ENCODE measurements around the gene PCBP2.

DNA sequence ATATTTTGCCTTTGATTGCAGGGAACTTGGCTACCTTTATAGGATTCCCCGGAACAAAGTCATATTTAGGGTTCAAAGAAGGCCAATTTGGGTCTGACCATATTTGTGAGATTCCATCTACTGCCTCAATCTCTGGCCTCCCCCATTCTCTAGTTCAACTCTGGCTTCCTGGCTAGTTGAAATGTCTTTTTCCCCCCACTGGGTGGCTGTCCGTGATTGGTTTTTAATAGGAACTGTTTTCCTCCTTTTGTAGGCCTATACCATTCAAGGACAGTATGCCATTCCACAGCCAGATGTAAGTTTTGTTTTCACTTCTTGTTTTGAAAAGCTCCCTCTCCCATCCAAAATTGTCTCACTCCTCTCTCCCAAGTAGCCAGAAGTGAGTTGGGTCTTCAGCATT lies 13.8 kb downstream of the PCBP2 start:
- TF ChIP-seq EZH2phosphoT487 (IDR thresholded peaks at IDR 0.05; ENCODE audit: borderline replicate concordance, low read depth) (no peak), RFX5 (IDR thresholded peaks at IDR 0.05; ENCODE audit: low read length) (no peak), TCF12 (IDR thresholded peaks at IDR 0.05) (no peak), SMC3 (IDR thresholded peaks at IDR 0.05; ENCODE audit: low read depth, low read length) (no peak), NFIC (IDR thresholded peaks at IDR 0.05; ENCODE audit: borderline replicate concordance) (no peak)
- TF ChIP-seq, protein P1, sequence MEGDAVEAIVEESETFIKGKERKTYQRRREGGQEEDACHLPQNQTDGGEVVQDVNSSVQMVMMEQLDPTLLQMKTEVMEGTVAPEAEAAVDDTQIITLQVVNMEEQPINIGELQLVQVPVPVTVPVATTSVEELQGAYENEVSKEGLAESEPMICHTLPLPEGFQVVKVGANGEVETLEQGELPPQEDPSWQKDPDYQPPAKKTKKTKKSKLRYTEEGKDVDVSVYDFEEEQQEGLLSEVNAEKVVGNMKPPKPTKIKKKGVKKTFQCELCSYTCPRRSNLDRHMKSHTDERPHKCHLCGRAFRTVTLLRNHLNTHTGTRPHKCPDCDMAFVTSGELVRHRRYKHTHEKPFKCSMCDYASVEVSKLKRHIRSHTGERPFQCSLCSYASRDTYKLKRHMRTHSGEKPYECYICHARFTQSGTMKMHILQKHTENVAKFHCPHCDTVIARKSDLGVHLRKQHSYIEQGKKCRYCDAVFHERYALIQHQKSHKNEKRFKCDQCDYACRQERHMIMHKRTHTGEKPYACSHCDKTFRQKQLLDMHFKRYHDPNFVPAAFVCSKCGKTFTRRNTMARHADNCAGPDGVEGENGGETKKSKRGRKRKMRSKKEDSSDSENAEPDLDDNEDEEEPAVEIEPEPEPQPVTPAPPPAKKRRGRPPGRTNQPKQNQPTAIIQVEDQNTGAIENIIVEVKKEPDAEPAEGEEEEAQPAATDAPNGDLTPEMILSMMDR (IDR thresholded peaks at IDR 0.05) = no peak
- TF ChIP-seq, protein P2, sequence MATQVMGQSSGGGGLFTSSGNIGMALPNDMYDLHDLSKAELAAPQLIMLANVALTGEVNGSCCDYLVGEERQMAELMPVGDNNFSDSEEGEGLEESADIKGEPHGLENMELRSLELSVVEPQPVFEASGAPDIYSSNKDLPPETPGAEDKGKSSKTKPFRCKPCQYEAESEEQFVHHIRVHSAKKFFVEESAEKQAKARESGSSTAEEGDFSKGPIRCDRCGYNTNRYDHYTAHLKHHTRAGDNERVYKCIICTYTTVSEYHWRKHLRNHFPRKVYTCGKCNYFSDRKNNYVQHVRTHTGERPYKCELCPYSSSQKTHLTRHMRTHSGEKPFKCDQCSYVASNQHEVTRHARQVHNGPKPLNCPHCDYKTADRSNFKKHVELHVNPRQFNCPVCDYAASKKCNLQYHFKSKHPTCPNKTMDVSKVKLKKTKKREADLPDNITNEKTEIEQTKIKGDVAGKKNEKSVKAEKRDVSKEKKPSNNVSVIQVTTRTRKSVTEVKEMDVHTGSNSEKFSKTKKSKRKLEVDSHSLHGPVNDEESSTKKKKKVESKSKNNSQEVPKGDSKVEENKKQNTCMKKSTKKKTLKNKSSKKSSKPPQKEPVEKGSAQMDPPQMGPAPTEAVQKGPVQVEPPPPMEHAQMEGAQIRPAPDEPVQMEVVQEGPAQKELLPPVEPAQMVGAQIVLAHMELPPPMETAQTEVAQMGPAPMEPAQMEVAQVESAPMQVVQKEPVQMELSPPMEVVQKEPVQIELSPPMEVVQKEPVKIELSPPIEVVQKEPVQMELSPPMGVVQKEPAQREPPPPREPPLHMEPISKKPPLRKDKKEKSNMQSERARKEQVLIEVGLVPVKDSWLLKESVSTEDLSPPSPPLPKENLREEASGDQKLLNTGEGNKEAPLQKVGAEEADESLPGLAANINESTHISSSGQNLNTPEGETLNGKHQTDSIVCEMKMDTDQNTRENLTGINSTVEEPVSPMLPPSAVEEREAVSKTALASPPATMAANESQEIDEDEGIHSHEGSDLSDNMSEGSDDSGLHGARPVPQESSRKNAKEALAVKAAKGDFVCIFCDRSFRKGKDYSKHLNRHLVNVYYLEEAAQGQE (IDR thresholded peaks at IDR 0.05; ENCODE audit: low read depth, low read length) = no peak
